GOT3 (cell line): ENCODE data around the gene MYO1E.
"Not testable (repeated sequence)": the region's sequence is repeated elsewhere in the genome, so short reads cannot be mapped to it uniquely, and the experiment has no call there.

Source experiments
- DNase-seq: peaks from one replicate; lab custom pipeline; 2025; ENCODE audit warnings: mixed read lengths; lab: John Stamatoyannopoulos, UW

Gene MYO1E

GRCh38 chr15:59387196-59387878, 14.7 kb upstream of the MYO1E start:
- not testable (repeated sequence) for DNase-seq

- no peak for DNase-seq
These were observed 12.5 kb upstream of the MYO1E start for GRCh38 chr15:59385171-59385570.

DNA sequence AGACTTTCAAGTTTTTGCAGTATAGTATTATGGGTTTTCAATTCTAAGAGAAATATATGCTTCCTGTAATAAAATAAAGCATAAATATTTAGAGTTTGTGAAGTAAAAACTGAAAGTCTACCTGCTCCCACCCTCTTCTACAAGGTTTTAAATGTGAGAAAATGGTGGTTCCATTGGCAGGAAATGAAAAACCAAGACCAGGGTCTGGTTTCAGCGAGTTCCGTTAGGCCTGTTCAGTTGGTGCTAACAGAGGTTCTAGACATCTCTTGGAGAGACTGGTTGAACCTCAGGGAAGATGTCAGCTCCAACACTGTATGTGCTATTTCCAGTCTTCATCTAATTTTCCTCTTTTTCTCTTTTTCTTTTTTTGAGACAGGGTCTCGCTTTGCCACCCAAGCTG, 11.8 kb upstream of the MYO1E start:
- DNase-seq, result no peak

- no peak for DNase-seq
These were observed 8.4 kb upstream of the MYO1E start for GRCh38 chr15:59380902-59381610.

- DNase-seq, result no peak
These were observed 6.9 kb upstream of the MYO1E start for GRCh38 chr15:59379531-59379930.

- DNase-seq, result no peak
These were observed 6.2 kb upstream of the MYO1E start for GRCh38 chr15:59378855-59379254.

DNA sequence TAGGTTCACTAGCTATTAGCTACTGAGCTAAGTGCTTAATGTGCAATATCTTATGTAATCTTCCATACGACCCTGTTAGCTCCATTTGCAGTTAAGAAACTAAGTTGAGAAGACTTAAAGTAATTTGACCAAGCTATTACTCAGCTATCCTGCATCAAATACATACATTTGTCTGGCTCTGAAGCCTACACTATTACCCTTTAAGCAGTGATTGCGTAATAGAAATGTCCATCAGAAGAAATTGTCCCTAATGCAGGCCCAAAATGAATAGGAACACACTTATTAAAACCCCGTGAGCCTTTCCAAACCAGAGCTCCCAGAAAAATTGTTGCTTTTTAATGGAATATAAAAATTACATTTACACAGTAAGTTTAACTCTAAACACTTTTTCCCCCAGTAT, 5.3 kb upstream of the MYO1E start:
- DNase-seq, result no peak

DNA sequence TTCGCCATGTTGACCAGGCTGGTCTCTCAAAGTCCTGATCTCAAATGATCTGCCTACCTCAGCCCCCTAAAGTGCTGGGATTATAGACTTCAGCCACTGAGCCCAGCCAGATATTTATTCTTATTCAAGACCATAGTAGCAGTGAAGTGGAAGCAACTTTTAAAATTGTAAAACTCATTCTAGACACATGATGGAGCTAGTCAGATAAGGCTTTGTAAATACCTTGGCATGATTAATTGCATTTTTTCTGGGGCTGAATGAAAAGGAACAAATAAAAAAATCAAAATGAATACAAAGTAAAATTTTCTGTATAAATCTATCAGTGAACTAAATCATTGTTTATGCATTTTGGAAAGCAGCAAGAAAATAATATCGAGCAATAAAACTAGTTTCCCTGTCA, 4.1 kb upstream of the MYO1E start:
- DNase-seq, result no peak

DNA sequence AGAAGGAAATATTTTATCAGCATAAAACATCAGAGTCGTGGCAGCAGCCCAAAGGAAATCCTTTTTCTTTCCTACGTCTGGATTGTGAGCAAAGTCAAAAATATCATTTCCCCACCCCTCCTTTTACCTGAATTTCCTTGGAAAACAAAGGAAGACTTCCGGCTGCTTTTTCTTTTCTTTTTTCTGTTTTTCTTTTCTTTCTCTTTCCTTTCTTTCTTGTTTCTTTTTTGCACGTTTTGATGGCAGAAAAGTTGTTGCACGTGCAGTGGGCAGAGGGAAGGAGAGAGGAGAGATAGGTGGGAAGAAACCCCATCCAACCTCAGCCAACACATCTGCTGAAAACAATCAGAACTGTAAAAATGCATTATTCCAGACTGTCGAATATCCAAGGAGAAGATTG, 544 bp upstream of the MYO1E start:
- DNase-seq, result no peak

GRCh38 chr15:59371458-59372351, 966 bp downstream of the MYO1E start:
- no peak for DNase-seq

DNA sequence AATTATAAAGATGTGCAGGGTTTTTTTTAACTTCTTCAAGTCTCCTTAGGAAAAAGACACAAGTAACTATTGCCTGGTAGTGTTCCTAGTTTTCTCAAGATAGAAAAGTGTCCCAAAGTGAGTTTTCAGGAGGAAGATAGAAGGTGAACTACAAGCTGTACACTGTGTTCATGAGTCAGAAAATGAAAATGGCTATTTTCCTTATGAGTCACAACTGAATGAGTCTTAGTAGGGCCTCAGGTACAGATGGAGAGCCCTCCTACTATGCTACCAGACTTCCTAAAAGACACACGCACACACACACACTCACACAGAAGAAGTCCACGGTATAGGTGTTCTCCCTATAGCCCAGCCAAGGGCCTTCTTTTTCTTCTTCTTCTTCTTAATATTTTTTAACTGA, 3.1 kb downstream of the MYO1E start:
- DNase-seq, result no peak

GRCh38 chr15:59367022-59367451, 5.6 kb downstream of the MYO1E start:
- DNase-seq, result no peak

- DNase-seq, result no peak
These were observed 6.2 kb downstream of the MYO1E start for GRCh38 chr15:59366333-59367021.

DNA sequence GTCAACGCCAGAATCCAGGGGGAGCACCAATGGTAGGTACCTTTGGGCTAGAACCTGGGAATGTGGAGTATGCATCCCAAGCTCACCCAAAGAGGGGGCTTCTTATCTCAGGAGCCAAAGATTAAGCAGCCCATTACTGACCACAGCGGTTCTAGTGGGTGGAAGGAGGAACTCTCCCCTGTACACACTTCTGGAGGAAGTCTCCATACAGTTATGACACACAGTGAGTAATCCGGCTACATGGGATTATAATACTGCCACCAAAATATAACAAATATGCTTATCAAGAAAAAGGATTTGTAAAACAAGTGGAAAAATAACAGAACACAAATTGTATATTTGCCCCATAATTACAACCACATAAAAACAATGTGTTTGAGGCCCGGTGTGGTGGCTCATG, 8.4 kb downstream of the MYO1E start:
- no peak for DNase-seq

DNA sequence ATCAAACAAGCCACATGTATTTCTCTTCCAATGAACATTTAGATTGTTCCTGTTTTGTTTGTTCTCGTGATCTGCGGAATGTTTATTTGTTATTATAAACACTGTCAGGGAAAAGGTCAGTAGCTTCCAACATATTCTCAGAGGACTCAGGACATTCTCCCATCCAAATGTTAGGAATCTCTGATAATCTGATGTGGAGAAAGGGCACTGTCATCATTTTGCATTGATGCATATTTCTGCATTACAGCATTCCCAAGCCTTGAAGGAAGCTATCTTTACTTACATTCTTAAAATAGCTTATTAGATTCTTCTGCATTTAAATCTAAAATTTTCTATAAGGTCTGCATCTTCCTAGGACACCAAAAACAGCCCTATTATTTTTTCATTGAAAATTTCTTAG, 10.3 kb downstream of the MYO1E start:
- no peak for DNase-seq

- DNase-seq, result no peak
These were observed 11.8 kb downstream of the MYO1E start for GRCh38 chr15:59360896-59361295.

DNA sequence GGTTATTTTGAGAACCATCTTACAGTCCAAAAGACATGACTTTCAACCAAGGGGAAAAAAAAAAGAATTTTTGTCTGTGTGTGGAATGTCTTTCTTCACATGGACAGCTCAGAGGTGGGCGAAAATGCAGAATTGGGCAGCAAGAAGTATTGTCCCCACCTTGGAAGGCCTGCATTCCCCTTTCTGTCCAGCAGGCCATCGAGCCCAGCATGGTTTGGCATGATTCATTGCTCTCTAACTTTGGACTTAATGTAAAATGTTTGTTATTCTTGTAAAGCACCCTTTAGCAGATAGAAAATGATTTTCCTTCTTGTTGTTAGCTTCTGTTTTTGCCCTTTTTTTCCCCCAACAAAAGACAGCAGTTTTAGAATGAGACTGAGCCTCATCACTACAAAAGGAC, 12.4 kb downstream of the MYO1E start:
- no peak for DNase-seq

DNA sequence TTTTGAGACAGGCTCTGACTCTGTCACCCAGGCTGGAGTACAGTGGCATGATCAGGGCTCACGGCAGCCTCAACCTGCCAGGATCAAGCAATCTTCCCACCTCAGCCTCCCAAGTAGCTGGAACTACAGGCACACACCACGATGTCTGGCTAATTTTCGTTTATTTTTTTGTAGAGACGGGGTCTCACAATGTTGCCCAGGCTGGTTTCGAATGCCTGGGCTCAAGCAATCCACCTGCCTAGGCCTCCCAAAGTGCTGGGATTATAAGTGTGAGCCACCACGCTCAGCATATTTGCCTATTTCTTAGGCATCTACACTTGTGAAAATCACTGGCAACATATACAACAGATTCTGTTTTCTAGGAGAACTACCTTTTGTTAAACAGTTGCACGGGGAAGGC, 16.9 kb downstream of the MYO1E start:
- no peak for DNase-seq

DNA sequence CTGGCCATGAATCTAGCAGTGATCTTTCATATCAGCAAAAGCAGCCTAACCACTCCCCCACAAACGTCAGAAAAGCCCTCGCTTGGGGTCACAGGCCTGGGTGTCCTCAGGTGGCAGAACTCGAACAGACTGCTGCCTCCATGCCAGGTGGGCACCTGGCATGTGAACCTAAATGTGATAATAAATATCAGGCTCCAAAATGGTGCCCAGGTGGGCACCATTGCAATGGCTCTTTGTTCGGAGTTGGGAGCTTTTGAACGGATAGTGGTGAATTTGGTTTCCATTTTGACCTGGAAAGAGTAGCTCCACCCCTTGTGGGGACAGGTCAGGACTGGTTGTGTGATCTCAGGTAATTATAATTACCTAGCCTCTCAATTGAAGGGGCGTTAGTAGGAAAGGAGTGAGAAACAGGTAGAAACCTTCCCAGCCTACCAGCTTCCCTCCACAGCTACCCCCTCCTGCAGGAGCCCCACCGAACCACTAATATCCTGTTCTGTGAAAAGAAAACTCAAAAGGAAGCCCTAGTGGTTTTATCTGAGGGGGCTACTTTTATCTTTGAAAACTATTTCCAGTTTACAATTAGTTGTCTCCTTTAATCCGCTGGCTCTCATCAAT, 18.1 kb downstream of the MYO1E start:
- DNase-seq, result no peak

DNA sequence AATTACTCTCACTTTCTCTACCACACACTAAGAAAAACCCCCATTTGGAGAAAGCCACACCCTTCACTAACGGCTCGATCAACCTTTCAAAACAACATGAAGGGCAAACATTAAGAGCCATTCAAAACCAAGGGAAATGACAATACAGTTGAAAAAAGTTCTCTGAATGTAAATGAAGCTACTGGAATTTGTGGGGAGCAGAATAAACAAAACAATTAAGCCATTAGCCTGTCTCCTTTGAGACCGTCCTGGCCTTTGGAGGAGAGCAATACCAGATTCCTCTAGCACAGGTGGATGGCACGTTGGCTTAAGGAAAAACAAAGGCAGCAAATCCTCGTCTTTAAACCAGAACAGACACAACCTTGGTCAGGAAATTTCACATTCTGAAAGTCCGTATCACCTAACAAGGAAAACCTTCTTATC, 18.7 kb downstream of the MYO1E start:
- DNase-seq, result no peak

DNA sequence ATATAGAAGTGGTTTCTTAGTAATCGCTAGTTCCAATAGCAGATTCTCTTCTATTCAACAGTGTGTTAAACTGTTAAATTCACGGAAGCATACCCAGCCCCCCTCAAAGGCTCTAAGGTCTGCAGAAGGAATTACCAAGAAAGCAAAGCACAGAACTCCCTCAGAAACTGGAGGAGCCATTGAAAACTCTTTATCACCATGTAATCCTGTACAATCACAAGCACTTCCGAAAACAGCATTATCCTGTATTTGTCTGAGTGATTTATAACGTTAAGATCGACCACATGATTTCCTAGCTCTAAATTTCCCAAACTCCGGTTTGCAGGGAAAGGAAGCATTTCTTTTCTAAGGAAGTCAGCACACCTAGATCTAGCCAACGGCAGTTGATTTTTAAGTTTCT, 20.0 kb downstream of the MYO1E start:
- no peak for DNase-seq

DNA sequence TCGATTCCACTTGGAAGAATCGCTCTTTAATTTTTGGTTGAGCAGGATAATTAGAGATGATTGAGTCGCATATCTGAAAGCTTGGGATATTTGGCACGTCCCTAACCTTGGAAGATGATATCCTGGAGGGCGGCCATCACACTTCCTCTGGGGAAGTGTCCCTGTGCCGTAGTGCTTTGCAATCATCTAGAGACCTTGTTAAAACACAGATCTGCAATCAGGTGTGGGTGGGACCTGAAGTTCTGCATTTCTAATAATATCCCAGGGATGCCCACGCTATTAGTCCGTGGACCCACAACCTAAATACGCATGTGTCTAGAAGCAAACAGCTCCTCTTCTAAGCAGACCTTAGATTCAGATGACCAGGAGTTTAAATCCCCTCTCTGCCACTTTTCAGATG, 20.5 kb downstream of the MYO1E start:
- DNase-seq, result no peak
